GM19239 (cell line): ENCODE measurements around the gene DICER1.
"Not testable (repeated sequence)": the region's sequence is repeated elsewhere in the genome, so short reads cannot be mapped to it uniquely, and the experiment has no call there.

ENCODE experiments used
- DNase-seq: peaks from one replicate; pipeline ENCODE4 v3.0.0; 2011; ENCODE audit warnings: low spot score; ENCODE audit not compliant: insufficient read length
- FAIRE-seq: peaks from 2 replicates; lab custom pipeline; 2011; peaks lifted over from hg19 to GRCh38; lab: Jason Lieb, UNC

DICER1 gene

DNA sequence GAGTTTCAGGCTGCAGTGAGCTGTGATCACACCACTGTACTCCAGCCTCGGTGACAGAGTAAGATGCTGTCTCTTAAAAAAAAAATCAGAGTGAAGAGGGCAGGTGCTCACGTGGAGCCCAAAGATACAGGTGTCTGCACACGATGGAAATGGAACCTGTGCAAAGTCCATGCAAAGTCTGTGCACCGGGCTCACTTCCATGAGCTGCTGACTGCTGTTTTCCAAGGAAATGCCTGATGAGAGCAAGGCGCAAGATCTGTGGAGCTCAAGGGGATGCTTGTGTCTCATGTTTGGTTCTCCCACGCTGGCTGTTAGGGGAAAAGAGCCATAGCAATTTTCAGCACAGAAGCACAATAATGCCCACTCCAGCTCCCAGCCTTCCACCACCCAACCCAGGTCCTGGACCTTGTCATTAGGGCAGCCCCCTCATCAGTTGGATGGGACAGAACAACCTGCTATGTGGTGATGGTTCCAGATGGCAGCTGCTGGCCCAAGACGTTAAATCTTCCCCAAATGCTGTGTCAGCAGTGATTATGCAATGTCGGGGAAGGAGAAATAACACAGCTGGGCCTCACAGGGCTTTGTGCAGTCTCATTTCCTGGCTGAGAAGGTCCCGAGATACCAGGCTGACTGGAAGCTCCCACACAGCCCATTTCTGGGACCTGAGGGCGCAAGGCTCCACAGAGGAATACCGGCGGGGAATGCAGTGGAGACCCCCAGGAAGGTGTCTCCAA, 27.9 kb upstream of the DICER1 start:
- FAIRE-seq: peak; percentile 47
- DNase-seq: no peak

DNA sequence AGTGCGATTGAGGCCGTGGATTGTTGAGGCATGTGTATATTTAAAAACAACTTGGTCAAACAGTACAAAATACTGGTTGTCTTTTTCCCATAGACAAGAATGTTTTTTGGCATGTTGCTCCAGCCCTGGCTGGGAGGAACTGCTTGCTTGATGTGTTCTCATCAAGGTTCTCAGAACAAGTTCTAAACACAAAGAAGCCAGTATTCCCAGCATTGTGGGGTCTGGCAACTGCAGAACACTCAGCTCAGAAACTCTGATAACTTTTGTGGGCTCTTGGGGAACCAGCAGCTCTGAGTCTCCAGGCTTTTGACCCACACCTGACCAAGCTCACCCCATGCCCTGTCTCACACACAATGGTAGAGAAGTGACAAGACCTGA, 27.1 kb upstream of the DICER1 start:
- FAIRE-seq (peak; percentile 76), DNase-seq (no peak)

GRCh38 chr14:95183532-95184412, 26.4 kb upstream of the DICER1 start:
- peak; percentile 93 for FAIRE-seq
- DNase-seq: peak; percentile 33

DNA sequence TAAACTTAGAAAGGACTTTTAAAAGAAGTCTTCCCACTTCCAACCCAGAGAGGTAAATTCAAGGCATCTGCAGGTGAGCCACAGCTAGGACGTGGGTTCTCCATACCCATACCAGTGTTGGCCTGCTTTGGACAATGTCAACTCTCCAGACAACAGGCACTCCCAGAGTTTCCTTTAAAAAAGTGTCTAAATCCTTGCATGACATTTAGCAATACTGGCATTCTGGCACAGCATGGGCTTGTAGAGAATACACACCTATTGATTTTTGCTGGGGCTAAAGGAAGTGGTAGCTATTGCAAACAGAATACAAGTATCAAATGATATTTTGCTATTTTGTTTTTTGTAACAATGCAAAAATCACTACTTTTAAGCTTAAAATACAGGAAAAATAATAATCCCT, 25.8 kb upstream of the DICER1 start:
- DNase-seq (no peak), FAIRE-seq (no peak)

DNA sequence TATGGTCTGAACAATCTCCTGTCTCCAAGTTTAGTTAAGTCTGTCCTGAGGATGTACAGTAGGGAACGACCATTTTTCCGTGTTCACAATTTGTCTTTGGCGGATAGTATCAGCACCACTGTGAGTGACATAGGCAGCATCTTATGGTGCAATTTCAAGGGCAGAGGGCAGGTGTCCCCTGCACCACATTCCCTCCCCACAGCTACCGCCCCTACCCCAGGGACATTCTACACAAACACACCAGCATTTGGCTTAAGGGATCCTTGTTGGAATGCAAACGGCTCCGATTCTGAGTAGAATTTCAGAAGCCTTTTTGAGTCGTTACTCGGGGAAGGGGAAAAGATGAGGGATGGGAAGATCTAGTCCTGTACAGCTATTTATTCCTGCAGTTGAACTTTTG, 25.1 kb upstream of the DICER1 start:
- DNase-seq: no peak
- FAIRE-seq: peak; percentile 33

DNA sequence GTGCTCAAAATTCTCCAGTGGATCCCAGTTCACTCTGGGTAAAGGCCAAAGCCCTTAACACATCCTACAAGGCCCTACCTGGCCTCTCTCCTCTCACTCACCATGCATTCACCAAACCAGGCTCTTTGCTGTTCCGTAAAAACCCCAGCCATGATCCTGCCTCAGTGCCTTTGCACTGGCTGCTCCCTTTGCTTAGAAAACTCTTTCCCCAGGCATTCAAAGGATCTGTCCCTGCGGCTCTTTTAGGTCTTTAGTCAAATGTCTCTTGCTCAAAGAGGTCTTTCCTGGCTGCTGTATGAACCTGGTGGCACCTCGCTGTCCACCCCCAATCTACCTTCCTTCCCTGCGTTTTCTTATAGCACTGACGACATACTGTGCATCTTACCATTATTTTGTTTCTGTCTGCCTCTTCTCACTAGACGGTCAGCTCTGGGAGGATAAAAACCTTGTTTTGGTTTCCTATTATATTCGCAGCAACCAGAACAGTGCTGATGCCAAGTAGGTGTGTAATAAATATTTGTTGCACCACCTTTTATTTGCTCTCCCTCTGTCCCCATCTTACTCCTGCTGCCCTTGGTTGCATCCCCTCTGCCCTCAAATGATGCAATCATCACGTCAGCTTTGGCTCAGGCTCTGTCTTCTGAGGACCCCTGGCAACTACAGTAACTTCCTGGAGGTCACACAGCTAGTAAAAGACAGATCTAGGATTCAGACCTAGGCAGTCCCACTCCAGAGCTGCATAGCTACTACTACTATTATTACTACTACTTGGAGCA, 23.8 kb upstream of the DICER1 start:
- FAIRE-seq: no peak
- DNase-seq: no peak

DNA sequence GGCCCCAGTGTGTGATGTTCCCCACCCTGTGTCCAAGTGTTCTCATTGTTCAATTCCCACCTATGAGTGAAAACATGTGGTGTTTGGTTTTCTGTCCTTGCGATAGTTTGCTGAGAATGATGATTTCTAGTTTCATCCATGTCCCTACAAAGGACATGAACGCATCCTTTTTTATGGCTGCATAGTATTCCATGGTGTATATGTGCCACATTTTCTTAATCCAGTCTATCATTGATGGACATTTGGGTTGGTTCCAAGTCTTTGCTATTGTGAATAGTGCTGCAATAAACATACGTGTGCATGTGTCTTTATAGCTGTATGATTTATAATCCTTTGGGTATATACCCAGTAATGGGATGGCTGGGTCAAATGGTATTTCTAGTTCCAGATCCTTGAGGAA, 18.3 kb upstream of the DICER1 start:
- not testable (repeated sequence) for DNase-seq, FAIRE-seq

- no peak for FAIRE-seq
- DNase-seq: no peak
Measured at GRCh38 chr14:95174184-95174792, 17.0 kb upstream of the DICER1 start.

DNA sequence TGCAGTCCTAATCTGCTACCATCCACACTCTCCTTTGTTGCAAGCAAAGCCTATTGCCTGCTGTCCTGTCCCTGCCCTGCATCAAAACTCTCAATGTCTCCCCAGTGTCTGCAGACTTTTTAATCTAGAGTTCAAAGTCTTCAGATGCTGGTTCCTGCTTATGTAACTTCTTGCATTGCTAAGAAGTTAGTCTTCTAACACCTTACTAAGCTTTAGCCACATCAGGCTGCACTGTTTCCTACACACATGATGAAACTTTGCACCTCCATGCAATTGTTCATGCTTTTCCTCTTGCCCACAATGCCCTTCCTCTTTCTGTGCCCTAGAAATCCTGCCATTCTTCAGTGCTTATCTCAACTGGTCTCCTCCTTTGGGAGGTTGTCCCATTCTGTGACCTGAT, 16.2 kb upstream of the DICER1 start:
- no peak for DNase-seq
- FAIRE-seq: no peak

- DNase-seq (no peak), FAIRE-seq (no peak)
Measured at GRCh38 chr14:95167177-95167576, 9.8 kb upstream of the DICER1 start.

GRCh38 chr14:95165517-95165916, 8.2 kb upstream of the DICER1 start:
- DNase-seq (no peak), FAIRE-seq (no peak)

GRCh38 chr14:95164506-95164905, 7.2 kb upstream of the DICER1 start:
- no peak for DNase-seq
- FAIRE-seq: no peak

DNA sequence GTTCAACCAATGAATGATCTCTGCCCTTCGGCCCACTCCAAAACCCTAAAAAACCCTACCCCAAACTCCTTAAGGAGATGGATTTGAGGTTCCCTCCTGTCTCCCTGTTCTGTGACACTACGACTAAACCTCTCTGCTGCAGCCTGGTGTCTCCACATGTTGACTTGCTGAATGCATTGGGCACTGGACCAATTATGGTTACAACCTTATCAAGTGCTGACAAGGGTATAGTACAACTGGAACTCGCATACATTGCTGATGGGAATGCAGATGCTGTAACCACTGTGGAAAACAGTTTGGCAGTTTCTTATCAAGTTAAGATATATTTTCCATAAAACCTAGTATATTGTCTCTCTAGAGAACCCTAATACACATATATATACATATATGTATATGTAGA, 6.3 kb upstream of the DICER1 start:
- FAIRE-seq (no peak), DNase-seq (no peak)

GRCh38 chr14:95163132-95163531, 5.8 kb upstream of the DICER1 start:
- FAIRE-seq (no peak), DNase-seq (no peak)

DNA sequence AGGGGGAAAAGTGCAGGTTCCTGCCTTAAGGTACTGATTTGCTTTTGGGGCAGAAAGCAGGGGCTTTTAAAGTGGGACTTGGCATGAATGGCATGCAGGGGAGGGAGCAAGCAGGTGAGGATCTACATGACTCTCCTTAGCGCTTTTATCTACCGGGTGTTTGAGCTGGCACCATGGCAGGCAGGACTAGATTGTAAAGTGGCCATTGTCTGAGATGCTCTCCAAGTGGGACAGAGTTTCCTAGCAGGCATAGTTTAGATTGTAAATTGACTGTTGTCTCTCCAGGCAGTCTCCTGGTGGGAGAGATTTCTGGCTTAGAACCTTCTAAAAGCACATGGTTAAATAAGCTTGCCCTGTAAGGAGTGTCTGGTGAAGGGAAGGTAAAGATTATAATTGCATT, 5.3 kb upstream of the DICER1 start:
- DNase-seq (no peak), FAIRE-seq (no peak)

DNA sequence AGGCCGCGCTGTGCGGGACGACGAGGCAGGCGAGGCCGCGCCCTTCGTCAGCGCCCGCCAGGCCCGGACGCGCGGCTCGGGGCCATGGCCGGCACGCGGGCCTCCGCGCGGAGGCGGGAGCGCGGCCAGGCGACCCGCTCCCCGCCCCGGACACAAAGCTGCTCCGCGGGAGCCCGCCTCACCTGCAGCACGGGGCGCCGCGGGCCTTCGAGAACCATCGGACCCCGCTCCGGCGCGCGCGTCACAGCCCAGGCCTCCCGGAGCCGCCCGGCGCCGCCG, 342 bp downstream of the DICER1 start:
- FAIRE-seq: no peak
- DNase-seq: no peak

GRCh38 chr14:95156161-95157047, 925 bp downstream of the DICER1 start:
- peak; percentile 86 for FAIRE-seq

GRCh38 chr14:95155045-95155444, 2.3 kb downstream of the DICER1 start:
- FAIRE-seq (no peak), DNase-seq (no peak)

More at GRCh38 chr14:95156161-95157047, 925 bp downstream of the DICER1 start:
- peak; percentile 16 for DNase-seq

- FAIRE-seq: no peak
Measured at GRCh38 chr14:95153866-95154265, 3.5 kb downstream of the DICER1 start.

GRCh38 chr14:95151561-95151960, 5.8 kb downstream of the DICER1 start:
- DNase-seq: no peak
- FAIRE-seq: peak; percentile 8

More at GRCh38 chr14:95153866-95154265, 3.5 kb downstream of the DICER1 start:
- no peak for DNase-seq
